HG02840 (cell line): Measurements from ENCODE around the gene ZFYVE21.

ENCODE experiments used
- ATAC-seq: cut with Tn5 transposase; IDR thresholded peaks from one replicate; pipeline ENCODE4 v1.9.1; 2021; ENCODE audit warnings: mild to moderate bottlenecking, moderate library complexity, moderate number of reproducible peaks; ENCODE audit not compliant: unreplicated experiment, low FRiP score

The ZFYVE21 gene

GRCh38 chr14:103704708-103705107 is 10.9 kb upstream of the ZFYVE21 start:
- ATAC-seq: no peak

- ATAC-seq: no peak
Measured at GRCh38 chr14:103705118-103705503, 10.5 kb upstream of the ZFYVE21 start.

GRCh38 chr14:103705504-103706284 is 9.9 kb upstream of the ZFYVE21 start:
- ATAC-seq: no peak

- ATAC-seq: no peak
Measured at GRCh38 chr14:103706551-103707328, 8.9 kb upstream of the ZFYVE21 start.

- ATAC-seq: no peak
Measured at GRCh38 chr14:103707329-103708263, 8.0 kb upstream of the ZFYVE21 start.

DNA sequence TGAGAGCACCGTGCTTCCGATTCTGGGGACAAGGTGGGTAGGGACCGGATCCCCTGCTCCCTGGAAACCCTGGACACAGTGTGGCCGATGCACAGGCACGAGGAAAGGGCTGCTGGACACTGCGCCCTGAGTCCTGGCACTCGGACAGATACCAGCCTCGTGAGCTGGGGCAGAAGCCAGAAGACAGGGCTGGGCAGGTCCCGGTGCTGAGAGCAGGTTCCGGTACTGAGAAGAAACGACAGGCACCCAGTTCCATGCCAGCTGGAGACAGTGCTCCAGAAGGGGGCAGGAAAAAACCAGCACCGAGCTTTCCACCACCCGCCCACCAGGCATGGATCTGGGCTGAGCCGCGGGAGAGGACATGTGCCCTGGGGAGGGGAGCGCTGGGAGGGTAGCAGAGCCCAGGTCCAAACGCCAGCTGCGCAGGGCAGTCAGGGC is 6.8 kb upstream of the ZFYVE21 start:
- no peak for ATAC-seq

DNA sequence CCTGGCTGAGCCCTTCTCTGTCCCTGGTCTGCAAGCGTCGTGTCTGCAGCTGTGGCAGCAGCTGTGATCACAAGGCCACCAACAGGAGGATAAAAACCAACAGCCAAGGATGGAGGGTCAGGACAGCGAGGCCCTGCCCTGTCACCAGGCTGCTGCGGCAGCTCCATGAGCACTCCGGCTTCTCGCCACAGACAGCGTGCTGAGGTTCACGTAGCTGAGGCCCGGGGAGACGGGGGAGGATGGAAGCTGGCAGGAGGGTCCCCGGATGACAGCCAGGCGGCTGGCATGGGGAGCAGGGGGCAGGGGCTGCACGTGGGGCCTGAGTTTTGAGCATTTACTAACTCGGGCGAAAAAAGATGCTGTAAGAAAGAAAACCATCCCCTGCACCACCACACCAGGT is 5.8 kb upstream of the ZFYVE21 start:
- ATAC-seq: no peak

DNA sequence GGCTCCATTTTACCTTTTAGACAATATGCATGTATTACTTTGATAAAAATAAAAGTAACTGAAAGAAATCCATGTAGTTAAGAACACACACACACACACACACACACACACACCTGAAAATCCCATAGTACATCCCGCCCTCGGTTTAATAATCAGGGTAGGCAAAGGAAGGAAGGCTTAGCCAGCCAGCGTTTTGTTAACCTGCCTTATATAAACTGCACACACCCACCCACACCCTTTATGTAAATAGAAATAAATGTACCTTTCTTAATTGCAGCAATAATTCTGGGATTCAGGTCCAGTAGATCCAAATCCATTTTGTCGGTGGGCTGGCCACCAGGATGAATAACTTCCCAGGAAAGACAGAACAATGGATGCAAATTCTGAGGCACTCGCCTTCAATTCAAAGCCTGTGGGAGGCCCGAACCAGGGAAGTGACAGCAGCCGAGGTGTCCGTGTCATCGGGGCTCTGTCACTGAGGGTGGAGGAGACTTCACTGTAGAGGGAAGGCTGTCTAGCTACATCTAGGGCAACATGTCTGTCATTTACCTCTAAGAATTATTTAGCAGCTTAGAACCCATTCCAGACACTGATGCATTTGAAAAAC is 4.7 kb upstream of the ZFYVE21 start:
- no peak for ATAC-seq

DNA sequence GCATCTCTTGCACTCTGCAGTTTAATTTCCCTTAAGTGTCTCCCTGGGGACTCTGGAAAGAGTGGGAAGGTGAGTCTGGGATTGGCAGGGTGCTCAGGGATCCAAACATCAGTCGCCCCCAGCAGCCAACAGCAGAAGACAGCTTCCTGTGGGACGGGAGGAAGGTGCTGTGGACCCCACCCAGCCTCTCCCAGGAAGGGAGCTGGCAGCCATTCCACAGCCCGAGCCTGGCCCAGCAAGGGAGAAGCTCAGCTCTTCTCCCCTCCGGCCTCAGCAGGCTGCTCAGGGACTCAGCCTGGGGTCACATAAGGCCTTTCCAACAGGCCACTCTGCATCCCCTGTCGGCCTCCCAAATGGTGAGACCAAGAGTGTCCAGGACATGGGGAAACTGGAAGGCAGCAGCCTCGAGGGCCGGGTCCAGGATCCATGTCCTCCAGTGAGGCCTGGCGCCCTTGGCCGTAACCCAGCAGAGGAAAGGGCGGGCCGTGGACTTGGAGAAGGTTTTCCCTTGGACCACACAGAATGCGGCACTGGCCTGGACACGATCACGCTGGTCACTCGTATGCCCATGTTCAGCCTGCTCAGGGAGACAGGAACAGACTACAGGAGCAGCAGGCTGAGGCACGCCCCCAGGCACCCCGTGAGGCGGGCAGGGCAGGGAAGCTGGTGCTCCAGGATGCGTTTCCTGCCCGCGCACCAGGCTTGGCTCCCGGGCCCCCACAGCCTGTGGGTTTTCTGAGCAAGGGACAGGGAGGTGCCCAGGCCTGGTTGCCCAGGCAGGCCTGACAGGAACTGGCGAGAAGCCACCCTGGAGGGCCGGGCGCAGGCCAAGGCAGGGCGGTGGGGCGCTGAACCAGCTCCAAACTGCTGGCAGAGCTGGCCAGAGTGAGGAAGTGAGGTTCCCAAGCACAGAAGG is 3.8 kb upstream of the ZFYVE21 start:
- ATAC-seq: no peak

DNA sequence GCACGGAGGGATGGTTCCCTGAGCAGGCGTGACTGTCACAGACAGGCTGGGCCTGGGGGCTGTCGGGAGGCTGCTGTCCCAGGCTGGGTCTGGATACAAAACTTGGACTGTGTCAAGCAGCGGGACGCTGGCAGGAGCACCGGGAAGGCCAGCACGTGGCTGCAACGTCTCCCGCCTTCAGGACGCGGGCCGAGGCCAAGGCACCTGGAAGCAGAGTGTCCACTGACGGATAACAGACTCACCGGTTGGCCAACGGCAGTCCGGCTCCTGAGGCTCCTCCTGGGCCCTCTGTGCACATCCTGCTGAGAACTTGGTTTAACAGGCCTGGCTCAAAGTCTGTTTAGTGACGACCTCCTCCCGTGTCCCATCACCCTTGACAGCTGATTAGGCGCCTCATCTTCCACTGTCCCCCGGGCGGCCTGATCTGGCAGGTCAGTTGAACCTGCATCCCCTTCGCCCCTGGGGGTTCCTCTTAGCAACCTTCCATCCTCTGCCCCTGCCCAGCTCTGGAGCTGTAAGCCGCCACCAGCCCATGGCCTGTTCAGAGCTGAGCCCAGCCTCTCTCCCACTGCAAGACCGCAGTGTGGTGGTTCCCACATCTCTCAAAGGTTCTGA is 2.9 kb upstream of the ZFYVE21 start:
- no peak for ATAC-seq

GRCh38 chr14:103713304-103714062 is 2.1 kb upstream of the ZFYVE21 start:
- ATAC-seq: no peak

- no peak for ATAC-seq
Measured at GRCh38 chr14:103714063-103714724, 1.4 kb upstream of the ZFYVE21 start.

DNA sequence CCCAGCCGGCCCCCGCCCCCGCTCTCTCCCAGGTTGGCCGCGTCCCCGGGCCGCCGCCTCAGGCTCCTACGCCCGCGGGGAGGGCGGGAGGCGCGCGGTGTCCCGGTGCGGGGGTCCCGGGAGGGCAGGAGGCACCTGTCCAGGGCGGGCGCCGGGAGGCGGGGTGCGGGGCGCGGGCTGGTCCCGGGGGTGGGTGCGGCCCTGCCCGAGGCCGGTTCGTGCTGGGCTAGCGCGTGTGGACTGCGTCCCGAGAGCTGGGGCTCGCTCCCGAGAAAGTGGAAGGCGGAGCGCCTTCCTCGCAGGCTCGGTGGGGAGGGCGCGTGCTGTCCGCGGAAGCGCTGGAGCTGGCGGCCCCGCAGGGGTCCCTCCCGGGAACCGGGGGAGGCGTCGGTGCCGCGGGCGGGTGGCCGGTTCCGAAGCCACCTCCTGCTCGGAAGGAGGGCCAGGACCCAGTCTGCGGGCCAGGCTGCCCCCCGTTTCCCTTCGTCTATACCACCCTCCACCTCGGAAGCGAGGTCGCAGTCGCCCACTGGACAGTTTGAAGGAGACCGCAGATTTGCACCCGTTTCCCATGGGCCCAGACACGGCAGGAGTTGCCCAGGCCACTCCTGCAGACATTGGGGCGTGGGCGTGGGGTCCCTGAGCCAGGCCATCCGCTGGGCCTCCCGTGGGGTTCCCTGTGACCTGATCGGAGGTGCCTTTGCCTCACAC is 636 bp downstream of the ZFYVE21 start:
- ATAC-seq: peak; percentile 3

DNA sequence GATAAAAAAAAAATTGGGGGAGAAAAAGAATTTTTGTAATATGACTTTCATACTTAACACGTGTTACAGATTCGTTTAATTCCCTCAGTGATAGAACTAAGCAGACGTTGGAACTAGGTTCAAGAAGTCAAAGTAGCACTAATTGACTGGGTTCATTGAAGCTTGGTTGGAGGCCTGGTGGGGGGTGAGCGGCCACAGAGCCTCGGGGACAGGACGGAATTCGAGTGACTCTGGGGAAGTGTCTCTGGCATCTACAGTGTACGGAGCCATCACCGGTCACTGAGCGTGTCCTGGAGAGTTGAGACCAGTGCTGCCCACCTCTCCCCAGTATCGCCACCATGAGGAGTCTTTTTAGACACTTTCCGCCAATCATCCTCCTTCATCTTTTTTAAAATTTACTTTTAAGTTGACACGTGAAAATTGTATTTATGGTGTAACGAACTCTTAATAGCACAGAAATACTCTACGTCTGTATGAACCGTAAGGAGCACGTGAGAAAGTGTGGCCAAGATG is 1.3 kb downstream of the ZFYVE21 start:
- ATAC-seq: no peak

GRCh38 chr14:103718572-103718971 is 3.0 kb downstream of the ZFYVE21 start:
- ATAC-seq: no peak

GRCh38 chr14:103719751-103720150 is 4.1 kb downstream of the ZFYVE21 start:
- no peak for ATAC-seq
